ENCODE results near the gene CTNS.

The CTNS gene

GRCh38 chr17:3667366-3668278 is 31.1 kb downstream of the CTNS start (continued):
- TF ChIP-seq PATZ1 (tag by site-specific recombination; IDR thresholded peaks at IDR 0.05) (peak; percentile 89), ZNF112 (tag by site-specific recombination; IDR thresholded peaks at IDR 0.05) (no peak), ZNF184 (tag by site-specific recombination; IDR thresholded peaks at IDR 0.05) (no peak; the same call in 1 of the 2 replicates), YY2 (tag by site-specific recombination; IDR thresholded peaks at IDR 0.05) (no peak), ZNF214 (tag by site-specific recombination; IDR thresholded peaks at IDR 0.05; ENCODE audit: borderline replicate concordance) (no peak), ZNF658 (tag by site-specific recombination; IDR thresholded peaks at IDR 0.05) (no peak), ZNF747 (tag by site-specific recombination; IDR thresholded peaks at IDR 0.05) (no peak), ZNF433 (tag by site-specific recombination; IDR thresholded peaks at IDR 0.05; ENCODE audit: low read depth) (no peak), TSHZ1 (tag by site-specific recombination; IDR thresholded peaks at IDR 0.05; ENCODE audit: borderline replicate concordance) (no peak), HOXA7 (CRISPR knock-in tag; IDR thresholded peaks at IDR 0.05; ENCODE audit: borderline replicate concordance) (no peak), ZBTB11 (tag by site-specific recombination; conservative IDR thresholded peaks at IDR 0.05; ENCODE audit: low read depth) (0 out of 2 replicates have a peak, but pooled peaks have one; percentile 37), ZNF280C (tag by site-specific recombination; IDR thresholded peaks at IDR 0.05) (no peak), GLI4 (tag by site-specific recombination; IDR thresholded peaks at IDR 0.05) (0 out of 2 replicates have a peak, but pooled peaks have one; percentile 37), ZNF18 (tag by site-specific recombination; IDR thresholded peaks at IDR 0.05) (no peak), SP3 (tag by site-specific recombination; IDR thresholded peaks at IDR 0.05) (no peak), ZNF23 (tag by site-specific recombination; IDR thresholded peaks at IDR 0.05; ENCODE audit: borderline replicate concordance) (no peak), ZNF558 (tag by site-specific recombination; IDR thresholded peaks at IDR 0.05) (no peak), ZBTB17 (tag by site-specific recombination; IDR thresholded peaks at IDR 0.05) (no peak), ZSCAN4 (tag by site-specific recombination; IDR thresholded peaks at IDR 0.05) (no peak), KLF7 (tag by site-specific recombination; IDR thresholded peaks at IDR 0.05; ENCODE audit: borderline replicate concordance) (no peak), ZNF777 (tag by site-specific recombination; IDR thresholded peaks at IDR 0.05; ENCODE audit: borderline replicate concordance) (no peak), FEZF1 (tag by site-specific recombination; IDR thresholded peaks at IDR 0.05) (no peak)

All from HEK293 (cell line).